Erythroblast (primary cell): ENCODE data around the gene KLHL2.

ENCODE experiments used
- GATA1 ChIP-seq: IDR thresholded peaks from 2 replicates; pipeline ENCODE4 v1.6.1; 2011; ENCODE audit warnings: low read depth, mild to moderate bottlenecking, control low read depth, low read length, moderate library complexity
- POLR2A ChIP-seq: IDR thresholded peaks from 2 replicates; pipeline ENCODE4 v1.6.1; 2011; ENCODE audit warnings: mild to moderate bottlenecking, low read length

- TF ChIP-seq POLR2A (peak; percentile 52), GATA1 (no peak)
These were observed 118.6 kb downstream of the KLHL2 start for GRCh38 chr4:165325732-165326512.
